ENCODE measurements around the gene FXN.
A peak's percentile ranks its signal among the peaks of the same experiment; 100 is the strongest.
"Not testable (repeated sequence)": the region's sequence is repeated elsewhere in the genome, so short reads cannot be mapped to it uniquely, and the experiment has no call there.

The FXN gene

GRCh38 chr9:69035438-69036308 is at the start of gene FXN:
Gene FXN, plus strand, starts transcription at chr9:69035752. Its CDS starts 31 bp downstream, at chr9:69035783.
- Histone ChIP-seq H3K27ac (ENCODE audit: low read length) (peak within 1 kb of the TSS; percentile 87), H3K79me2 (ENCODE audit: low read length) (peaks cover 49% of the 10 kb centered on the region), H3K9ac (ENCODE audit: low read length) (peak within 1 kb of the TSS; percentile 91), H3K4me1 (ENCODE audit: low read length) (peaks cover 8% of the 10 kb centered on the region), H3K9me2 (replicated peaks; ENCODE audit: insufficient read depth, low read length) (no peaks in the 10 kb centered on the region), H3K36me3 (replicated peaks; ENCODE audit: insufficient read depth, low read length) (no peaks in the 10 kb centered on the region), H4K20me1 (ENCODE audit: insufficient read depth, low read length) (no peaks in the 10 kb centered on the region), H3K27me3 (replicated peaks; ENCODE audit: insufficient read depth, low read length) (no peaks in the 10 kb centered on the region), H3F3A (ENCODE audit: insufficient read depth, low read length) (peaks cover 8% of the 10 kb centered on the region; the same call in 1 of the 2 replicates), H2AFZ (ENCODE audit: low read length) (peak within 1 kb of the TSS; percentile 93), H3K4me3 (ENCODE audit: low read length) (peak within 1 kb of the TSS; percentile 98), H3K4me2 (ENCODE audit: low read depth, low read length) (peak within 1 kb of the TSS; percentile 92), H3K9me3 (replicated peaks; ENCODE audit: insufficient read depth, low read length) (no peaks in the 10 kb centered on the region)
- TF ChIP-seq CTCF (IDR thresholded peaks at IDR 0.05; ENCODE audit: low read length), result peak; percentile 96
- no peak for TF ChIP-seq EZH2phosphoT487 (IDR thresholded peaks at IDR 0.05; ENCODE audit: low read length)
- DNase-seq, result peak; percentile 74

- not testable (repeated sequence) for DNase-seq; H2AFZ ChIP-seq (ENCODE audit: low read length); H3K4me3 ChIP-seq (ENCODE audit: low read length); H4K20me1 ChIP-seq (ENCODE audit: insufficient read depth, low read length); H3K9me2 ChIP-seq (replicated peaks; ENCODE audit: insufficient read depth, low read length); H3K79me2 ChIP-seq (ENCODE audit: low read length); H3K27ac ChIP-seq (ENCODE audit: low read length); H3K9me3 ChIP-seq (replicated peaks; ENCODE audit: insufficient read depth, low read length); H3K36me3 ChIP-seq (replicated peaks; ENCODE audit: insufficient read depth, low read length); H3K9ac ChIP-seq (ENCODE audit: low read length); H3K4me2 ChIP-seq (ENCODE audit: low read depth, low read length); H3K27me3 ChIP-seq (replicated peaks; ENCODE audit: insufficient read depth, low read length)
- H3K4me1 ChIP-seq (ENCODE audit: low read length), result peaks cover 26% of the 10 kb centered on the region
- H3F3A ChIP-seq (ENCODE audit: insufficient read depth, low read length), result peaks cover 14% of the 10 kb centered on the region
These were observed 48.6 kb upstream of the FXN start for GRCh38 chr9:68986949-68987348.

GRCh38 chr9:68991457-68991856 is 44.1 kb upstream of the FXN start:
- H3K36me3 ChIP-seq (replicated peaks; ENCODE audit: insufficient read depth, low read length), result no peaks in the 10 kb centered on the region
- TF ChIP-seq EZH2 (optimal IDR thresholded peaks at IDR 0.05; ENCODE audit: low read depth, low read length) (no peak), EZH2phosphoT487 (IDR thresholded peaks at IDR 0.05; ENCODE audit: low read length) (no peak), CTCF (IDR thresholded peaks at IDR 0.05; ENCODE audit: low read length) (no peak)

GRCh38 chr9:68995776-68996175 is 39.8 kb upstream of the FXN start:
- Histone ChIP-seq H2AFZ (ENCODE audit: low read length) (no peak overlapping the region), H4K20me1 (ENCODE audit: insufficient read depth, low read length) (no peaks in the 10 kb centered on the region), H3K79me2 (ENCODE audit: low read length) (no peaks in the 10 kb centered on the region), H3K27me3 (replicated peaks; ENCODE audit: insufficient read depth, low read length) (no peaks in the 10 kb centered on the region), H3K36me3 (replicated peaks; ENCODE audit: insufficient read depth, low read length) (no peaks in the 10 kb centered on the region), H3K9me3 (replicated peaks; ENCODE audit: insufficient read depth, low read length) (no peaks in the 10 kb centered on the region), H3F3A (ENCODE audit: insufficient read depth, low read length) (no peaks in the 10 kb centered on the region), H3K9me2 (replicated peaks; ENCODE audit: insufficient read depth, low read length) (no peaks in the 10 kb centered on the region), H3K4me1 (ENCODE audit: low read length) (peaks cover 5% of the 10 kb centered on the region; the same call in 1 of the 2 replicates), H3K4me3 (ENCODE audit: low read length) (no peak overlapping the region), H3K9ac (ENCODE audit: low read length) (no peak overlapping the region), H3K4me2 (ENCODE audit: low read depth, low read length) (no peak overlapping the region), H3K27ac (ENCODE audit: low read length) (no peak overlapping the region)
- no peak for TF ChIP-seq EZH2phosphoT487 (IDR thresholded peaks at IDR 0.05; ENCODE audit: low read length)
- no peak for TF ChIP-seq CTCF (IDR thresholded peaks at IDR 0.05; ENCODE audit: low read length)
- no peak for TF ChIP-seq EZH2 (optimal IDR thresholded peaks at IDR 0.05; ENCODE audit: low read depth, low read length)
- DNase-seq, result no peak

More at GRCh38 chr9:68991457-68991856, 44.1 kb upstream of the FXN start:
- H3K4me2 ChIP-seq (ENCODE audit: low read depth, low read length), result no peak overlapping the region
- DNase-seq, result no peak
- H3K4me3 ChIP-seq (ENCODE audit: low read length), result no peak overlapping the region
- no peaks in the 10 kb centered on the region for H4K20me1 ChIP-seq (ENCODE audit: insufficient read depth, low read length)
- no peak overlapping the region for H2AFZ ChIP-seq (ENCODE audit: low read length)
- H3K27ac ChIP-seq (ENCODE audit: low read length), result no peak overlapping the region
- H3K4me1 ChIP-seq (ENCODE audit: low read length), result no peaks in the 10 kb centered on the region
- H3K9ac ChIP-seq (ENCODE audit: low read length), result no peak overlapping the region
- no peaks in the 10 kb centered on the region for H3K9me2 ChIP-seq (replicated peaks; ENCODE audit: insufficient read depth, low read length)
- H3K9me3 ChIP-seq (replicated peaks; ENCODE audit: insufficient read depth, low read length), result no peaks in the 10 kb centered on the region
- no peaks in the 10 kb centered on the region for H3F3A ChIP-seq (ENCODE audit: insufficient read depth, low read length)
- no peaks in the 10 kb centered on the region for H3K27me3 ChIP-seq (replicated peaks; ENCODE audit: insufficient read depth, low read length)
- no peaks in the 10 kb centered on the region for H3K79me2 ChIP-seq (ENCODE audit: low read length)

Measured in MM.1S (cell line).